Cardiac muscle cell (in vitro differentiated cells and primary cell): ENCODE data around the gene CORO2A. TPM values are rescaled to one million over a fixed set of nuclear protein-coding genes. Genes with fewer than 3 reads are reported as not detected.

ENCODE experiments used
- DNase-seq, 2 donors: peaks; one replicate each; pipeline versions ENCODE4 v3.0.0 to v3.0.0-alpha.2; 2010 to 2017; ENCODE audit warnings: low read depth in 1 of 2, low spot score in 1 of 2
- H3K27ac ChIP-seq: fragments of 200-600 bp; sonication (generic); 2 replicates; pipeline ENCODE4 v1.5.1; 2016
- H3K27me3 ChIP-seq: fragments of 200-600 bp; sonication (generic); 2 replicates; pipeline ENCODE4 v1.6.0; 2016; ENCODE audit warnings: control low read depth
- H3K36me3 ChIP-seq: fragments of 200-600 bp; sonication (generic); 2 replicates; pipeline ENCODE4 v1.5.1; 2016; ENCODE audit warnings: control low read depth
- H3K4me1 ChIP-seq: fragments of 200-600 bp; sonication (generic); 2 replicates; pipeline ENCODE4 v1.8.1; 2017; ENCODE audit warnings: low read depth, mild to moderate bottlenecking, mixed run types
- H3K4me3 ChIP-seq: fragments of 200-600 bp; sonication (generic); 2 replicates; pipeline ENCODE4 v1.5.1; 2016; ENCODE audit warnings: mild to moderate bottlenecking
- H3K9me3 ChIP-seq: fragments of 200-600 bp; sonication (generic); 2 replicates; pipeline ENCODE4 v1.5.1; 2017; ENCODE audit warnings: low read depth, mild to moderate bottlenecking, control low read depth
- CTCF ChIP-seq: IDR thresholded peaks from 2 replicates; pipeline ENCODE4 v1.5.1; 2012; ENCODE audit warnings: low read depth, mild to moderate bottlenecking, low read length
- polyA plus RNA-seq: library from polyadenylated mRNA; unstranded; fragments of >200 nt; fragmentation: Nextera tagmentation; extraction: Ambion mirVana; gene quantifications from 2 replicates; pipeline ENCODE4 v1.2.1, GENCODE V29; 2016
- total RNA-seq: library from RNA; depleted of rRNA; stranded (reverse); fragments of >200 nt; gene quantifications from 2 replicates; pipeline ENCODE4 v1.2.3, GENCODE V29; 2016

Gene CORO2A
- total and polyA plus RNA-seq, 2 experiments from 2014 or later: 1.1 to 2.4 TPM

GRCh38 chr9:98159301-98159700, 33.1 kb downstream of the CORO2A start:
- Histone ChIP-seq H3K36me3 (no peaks in the 10 kb centered on the region), H3K9me3 (no peaks in the 10 kb centered on the region), H3K4me3 (no peak overlapping the region), H3K27ac (no peak overlapping the region), H3K4me1 (no peaks in the 10 kb centered on the region), H3K27me3 (no peaks in the 10 kb centered on the region)
- no peak for TF ChIP-seq CTCF
- no peak for DNase-seq

- Histone ChIP-seq H3K27me3 (no peaks in the 10 kb centered on the region), H3K4me3 (no peak overlapping the region), H3K36me3 (no peaks in the 10 kb centered on the region), H3K27ac (no peak overlapping the region), H3K9me3 (no peaks in the 10 kb centered on the region), H3K4me1 (no peaks in the 10 kb centered on the region)
- no peak for TF ChIP-seq CTCF
- no peak for DNase-seq
Measured at GRCh38 chr9:98158071-98158831, 34.2 kb downstream of the CORO2A start.

GRCh38 chr9:98157372-98157771, 35.1 kb downstream of the CORO2A start:
- Histone ChIP-seq H3K9me3 (no peaks in the 10 kb centered on the region), H3K36me3 (no peaks in the 10 kb centered on the region), H3K27me3 (no peaks in the 10 kb centered on the region), H3K27ac (no peak overlapping the region), H3K4me3 (no peak overlapping the region), H3K4me1 (no peaks in the 10 kb centered on the region)
- no peak for TF ChIP-seq CTCF
- DNase-seq: no peak

- H3K9me3 ChIP-seq: no peaks in the 10 kb centered on the region
- no peaks in the 10 kb centered on the region for H3K36me3 ChIP-seq
- no peaks in the 10 kb centered on the region for H3K4me1 ChIP-seq
- no peak for TF ChIP-seq CTCF
- DNase-seq: no peak
- no peaks in the 10 kb centered on the region for H3K27me3 ChIP-seq
- H3K4me3 ChIP-seq: no peak overlapping the region
- H3K27ac ChIP-seq: no peak overlapping the region
Measured at GRCh38 chr9:98154678-98155077, 37.8 kb downstream of the CORO2A start.

- Histone ChIP-seq H3K9me3 (no peaks in the 10 kb centered on the region), H3K27ac (no peak overlapping the region), H3K4me1 (no peaks in the 10 kb centered on the region), H3K36me3 (no peaks in the 10 kb centered on the region), H3K4me3 (no peak overlapping the region), H3K27me3 (no peaks in the 10 kb centered on the region)
- no peak for DNase-seq
- no peak for TF ChIP-seq CTCF
Measured at GRCh38 chr9:98152526-98152925, 39.9 kb downstream of the CORO2A start.
